Hepatic stellate cell (primary cell): ENCODE data around the gene OLFM2.
"Not testable (repeated sequence)": the region's sequence is repeated elsewhere in the genome, so short reads cannot be mapped to it uniquely, and the experiment has no call there.

Experiments
- DNase-seq: peaks from one replicate; pipeline ENCODE4 v3.0.0; 2011; ENCODE audit warnings: low spot score

Gene OLFM2

GRCh38 chr19:9936326-9937000, at the start of gene OLFM2:
OLFM2 (minus strand) TSS chr19:9936515; CDS start chr19:9936366, 149 bp downstream.
- no peak for DNase-seq

GRCh38 chr19:9981406-9982260, 45.3 kb upstream of the OLFM2 start:
- DNase-seq, result peak; percentile 46

- DNase-seq, result no peak
Measured at GRCh38 chr19:9972103-9972502, 35.8 kb upstream of the OLFM2 start.

DNA sequence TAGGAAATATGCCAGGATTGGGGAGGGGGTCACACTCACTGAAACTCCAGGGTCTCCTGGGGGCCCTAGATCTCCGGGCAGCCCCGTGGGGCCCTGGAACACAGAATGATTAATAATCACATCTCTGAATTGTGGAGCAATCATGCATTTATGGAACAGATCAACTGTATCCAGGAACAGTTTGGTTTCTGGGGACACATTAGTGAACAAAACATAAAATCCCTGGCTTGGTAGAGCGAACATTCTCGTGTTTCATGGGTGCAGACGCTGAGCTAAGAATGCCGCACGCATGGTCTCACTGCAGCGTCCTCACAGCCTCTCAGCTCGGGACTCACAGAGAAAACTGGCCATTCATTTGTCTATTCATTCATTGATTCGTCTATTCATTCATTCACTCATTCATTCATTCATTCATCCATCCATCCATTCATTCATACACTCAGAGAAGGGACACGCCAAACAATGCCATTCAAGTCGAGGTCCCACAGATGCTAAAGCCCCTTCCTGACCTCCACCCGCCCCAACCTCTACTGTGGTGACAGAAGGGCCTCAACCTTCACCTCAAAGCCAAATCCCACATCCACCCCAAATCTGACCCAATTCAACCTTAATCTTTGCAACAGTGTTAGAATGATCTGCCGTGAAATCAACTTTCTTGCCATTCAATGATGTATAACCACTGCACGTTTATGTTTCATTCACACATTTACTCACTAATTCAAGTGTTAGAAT, 35.0 kb upstream of the OLFM2 start:
- DNase-seq, result no peak

GRCh38 chr19:9970481-9970880, 34.2 kb upstream of the OLFM2 start:
- no peak for DNase-seq

DNA sequence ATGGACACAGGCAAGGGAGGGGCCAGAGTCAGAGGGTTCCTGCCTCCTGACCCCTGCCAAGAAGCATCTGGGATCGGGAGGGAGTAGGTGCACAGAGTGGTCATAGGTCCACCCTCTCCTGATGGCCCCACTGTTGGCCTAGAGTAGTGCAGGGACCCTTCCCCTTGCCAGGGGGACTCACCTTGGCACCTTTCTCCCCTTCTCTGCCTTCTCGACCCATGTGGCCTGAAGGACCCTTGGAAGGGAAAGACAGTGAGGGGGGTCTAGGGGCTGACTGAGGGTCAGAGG, 33.3 kb upstream of the OLFM2 start:
- DNase-seq, result no peak

- no peak for DNase-seq
Measured at GRCh38 chr19:9968820-9969687, 32.7 kb upstream of the OLFM2 start.

DNA sequence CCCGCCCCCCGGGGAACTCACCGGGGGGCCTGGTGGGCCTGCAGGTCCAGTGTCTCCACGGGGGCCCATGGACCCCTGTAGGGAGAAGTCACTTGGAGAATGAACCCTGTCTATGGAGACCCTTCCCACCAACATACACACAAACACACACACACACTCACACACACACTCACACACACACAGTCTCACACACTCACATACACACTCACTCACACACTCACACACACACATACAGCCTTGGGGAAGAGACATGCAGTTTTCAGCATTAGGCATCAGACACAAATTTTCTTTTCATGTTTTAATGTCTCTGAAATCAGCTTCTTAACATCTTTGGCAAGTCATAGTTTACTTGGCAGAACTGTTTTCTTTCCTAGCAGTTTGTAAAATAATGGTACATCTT, 31.0 kb upstream of the OLFM2 start:
- DNase-seq, result no peak

DNA sequence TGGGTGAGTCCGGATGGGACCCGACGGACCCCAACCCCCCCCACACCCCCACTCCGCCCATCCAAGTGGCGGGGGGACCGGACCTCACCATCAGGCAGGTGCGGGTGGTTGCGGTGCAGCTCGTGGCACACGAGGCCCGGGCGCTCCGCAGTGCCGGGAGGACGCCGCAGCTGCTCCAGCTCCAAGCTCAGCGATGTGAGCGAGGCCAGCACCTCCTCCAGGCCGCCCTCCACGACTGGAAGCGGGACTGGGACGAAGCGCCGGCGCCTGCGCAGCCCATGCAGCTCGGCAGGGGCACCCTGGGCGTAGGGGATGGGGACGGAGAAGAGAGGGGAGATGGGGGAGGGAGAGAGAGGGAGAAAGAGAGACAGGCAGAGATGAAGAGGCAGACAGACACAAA, 30.1 kb upstream of the OLFM2 start:
- DNase-seq, result no peak

DNA sequence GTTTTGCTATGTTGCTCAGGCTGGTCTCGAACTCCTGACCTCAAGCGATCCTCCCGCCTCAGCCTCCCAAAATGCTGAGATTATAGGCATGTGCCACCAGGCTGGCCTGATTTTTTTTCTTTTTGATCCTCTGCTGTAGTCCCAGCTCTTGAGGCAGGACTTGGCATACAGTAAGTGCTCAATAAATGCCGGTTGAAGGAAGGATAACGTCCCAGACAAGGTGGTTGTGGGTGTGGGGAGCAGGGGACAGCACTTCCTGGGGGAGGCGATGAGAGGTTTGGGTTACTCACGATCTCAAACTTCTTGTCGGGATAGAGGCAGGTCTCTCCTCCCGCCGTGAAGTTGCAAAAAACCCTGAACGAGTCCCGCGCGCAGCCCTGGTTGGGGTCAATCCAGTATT, 29.7 kb upstream of the OLFM2 start:
- DNase-seq, result no peak

DNA sequence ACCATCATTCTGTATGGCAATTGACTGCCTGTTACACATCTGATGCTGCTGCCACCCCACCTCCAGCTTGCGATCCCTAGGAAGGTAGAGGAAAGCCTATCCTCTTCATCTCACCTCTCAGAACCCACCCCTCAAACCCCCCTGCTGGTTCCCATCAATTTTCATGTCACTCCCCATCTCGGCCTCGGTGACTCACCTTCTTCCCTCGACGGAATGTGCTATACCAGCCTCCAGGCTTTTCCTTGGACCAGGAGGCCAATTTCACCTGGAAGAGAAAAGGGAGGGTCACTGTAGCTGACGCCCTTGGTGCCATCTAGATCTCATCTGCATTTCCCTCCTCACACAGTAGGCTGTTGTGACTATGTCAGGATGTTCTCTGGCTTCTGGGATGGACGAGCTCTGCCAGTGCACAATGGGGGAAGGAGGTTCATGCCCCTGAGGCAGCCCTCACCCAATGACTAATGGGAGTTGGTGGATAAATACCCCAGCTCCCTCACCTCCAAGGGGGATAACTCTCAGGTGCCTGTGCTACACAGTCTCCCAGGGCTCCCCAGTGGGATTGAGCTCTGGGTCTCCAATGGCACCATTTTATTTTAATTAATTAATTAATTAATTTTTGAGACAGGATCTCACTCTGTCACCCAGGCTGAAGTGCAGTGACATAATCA, 26.4 kb upstream of the OLFM2 start:
- DNase-seq, result no peak

DNA sequence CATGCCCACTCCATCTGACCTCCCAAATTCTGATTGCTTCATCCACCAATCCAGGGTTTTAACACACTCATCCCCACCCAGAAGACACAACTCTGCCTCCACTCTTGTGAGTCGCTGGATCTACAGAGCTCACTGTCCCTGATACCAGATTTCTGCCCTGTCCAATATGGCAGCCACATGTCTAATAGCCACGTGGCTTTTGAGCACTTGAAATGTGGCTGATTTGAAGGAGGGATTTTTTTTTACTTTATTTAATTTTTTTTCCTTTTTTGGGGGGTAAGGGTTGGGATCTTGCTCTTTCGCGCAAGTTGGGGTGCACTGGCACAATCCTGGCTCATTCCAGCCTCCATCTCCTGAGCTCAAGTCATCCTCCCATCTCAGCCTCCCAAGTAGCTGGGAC, 24.8 kb upstream of the OLFM2 start:
- no peak for DNase-seq

- peak; percentile 82 for DNase-seq
Measured at GRCh38 chr19:9958379-9958821, 22.1 kb upstream of the OLFM2 start.

GRCh38 chr19:9956956-9957355, 20.6 kb upstream of the OLFM2 start:
- DNase-seq, result no peak

DNA sequence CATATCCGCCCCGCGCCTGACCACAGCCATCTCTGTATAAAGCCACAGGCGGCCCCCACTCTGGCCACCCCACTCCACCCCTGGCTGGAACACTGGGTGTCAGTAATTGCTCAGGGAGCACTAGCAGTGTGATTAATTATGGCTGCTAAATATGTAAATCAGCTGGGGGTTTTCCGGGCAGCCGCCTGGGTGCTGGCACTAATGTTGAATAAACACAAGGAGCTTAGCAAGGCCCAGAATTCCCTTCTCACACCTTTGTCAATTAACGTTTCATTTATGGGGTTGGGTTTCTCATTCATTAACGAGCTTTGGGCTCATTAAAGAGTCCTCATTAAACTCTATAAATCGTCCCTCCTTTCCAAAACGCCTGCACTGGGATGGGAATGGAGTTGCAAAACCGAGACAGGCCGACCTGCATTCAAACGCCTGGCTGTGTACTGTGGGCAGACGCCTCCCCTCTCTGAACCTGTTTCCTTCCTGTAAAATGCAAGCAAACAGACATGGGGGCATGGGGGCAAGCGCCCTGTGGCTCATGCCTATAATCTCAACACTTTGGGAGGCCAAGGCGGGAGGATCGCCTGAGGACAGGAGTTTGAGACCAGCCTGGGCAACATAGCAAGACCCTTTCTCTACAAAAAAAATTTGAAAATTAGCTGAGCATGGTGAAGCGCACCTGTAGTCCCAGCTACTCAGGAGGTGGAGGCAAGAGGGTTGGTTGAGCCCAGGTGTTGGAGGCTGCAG, 17.7 kb upstream of the OLFM2 start:
- no peak for DNase-seq

- no peak for DNase-seq
Measured at GRCh38 chr19:9952276-9952675, 16.0 kb upstream of the OLFM2 start.

GRCh38 chr19:9947441-9947840, 11.1 kb upstream of the OLFM2 start:
- no peak for DNase-seq

DNA sequence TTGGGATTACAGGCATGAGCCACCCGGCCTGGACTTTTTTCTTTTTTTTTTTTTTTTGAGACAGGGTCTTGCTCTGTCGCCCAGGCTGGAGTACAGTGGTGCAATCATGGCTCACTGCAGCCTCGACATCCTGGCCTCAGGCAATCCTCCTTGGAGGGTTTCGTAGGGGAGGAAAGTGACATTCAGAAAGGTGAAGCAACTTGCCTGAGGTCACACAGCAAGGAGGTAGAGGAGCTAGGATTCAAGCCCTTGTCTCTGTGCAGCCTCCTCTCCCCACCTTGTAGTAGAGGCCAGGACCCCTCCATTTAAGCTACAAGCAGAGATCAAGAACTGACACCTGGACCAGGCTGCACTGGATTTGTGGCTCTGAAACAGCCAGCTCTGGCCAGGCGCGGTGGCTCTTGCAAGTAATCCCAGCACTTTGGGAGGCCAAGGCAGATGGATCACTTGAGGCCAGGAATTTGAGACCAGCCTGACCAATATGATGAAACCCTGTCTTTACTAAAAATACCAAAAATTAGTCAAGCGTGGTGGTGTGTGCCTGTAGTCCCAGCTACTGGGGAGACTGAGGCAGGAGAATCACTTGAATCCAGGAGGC, 10.3 kb upstream of the OLFM2 start:
- not testable (repeated sequence) for DNase-seq

GRCh38 chr19:9945319-9945966, 9.1 kb upstream of the OLFM2 start:
- DNase-seq, result peak; percentile 89

DNA sequence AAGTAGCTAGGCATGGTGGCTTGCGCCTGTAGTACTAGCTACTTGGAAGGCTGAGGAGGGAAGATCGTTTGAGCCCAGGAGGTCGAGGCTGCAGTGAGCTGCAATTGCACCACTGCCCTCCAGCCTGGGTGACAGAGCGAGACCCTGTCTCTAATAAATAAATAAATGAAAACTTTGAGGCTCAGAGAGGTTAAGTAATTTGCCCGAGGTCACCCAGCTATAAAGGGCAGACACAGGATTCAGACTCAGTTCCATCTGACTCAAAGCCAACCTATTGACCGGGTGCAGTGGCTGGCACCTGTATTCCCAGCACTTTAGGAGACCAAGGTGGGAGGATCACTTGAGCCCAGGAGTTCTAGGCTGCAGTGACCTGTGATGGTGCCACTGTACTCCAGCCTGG, 7.4 kb upstream of the OLFM2 start:
- DNase-seq, result no peak
